K562 (cell line): Measurements from ENCODE around the gene UBE2QL1. TPM values are rescaled to one million over a fixed set of nuclear protein-coding genes. Genes with fewer than 3 reads are reported as not detected.

Experiments used
- ATAC-seq: fragments of 200-7000 bp; cut with Tn5 transposase; 3 replicates; pipeline ENCODE4 v1.9.1; 2020; ENCODE audit warnings: moderate library complexity
- BruUV-seq: library from RNA; stranded (reverse); fragments of 400-500 nt; replicated peaks from 2 replicates; lab custom pipeline; 2021; lab: Mats Ljungman, UMichigan
- CTCF ChIA-PET: fragments of 300-600 bp; formaldehyde crosslinking; extraction: SDS; loops from one replicate; lab custom pipeline; 2021; ENCODE audit warnings: low intra/inter-chr PET ratio; lab: Yijun Ruan, JAX
- POLR2A ChIA-PET: fragments of 300-600, 350-650 bp; sonication (Branson Sonifier 250); formaldehyde crosslinking; extraction: SDS; loops from one replicate; lab custom pipeline; 2021; ENCODE audit warnings: antibody characterized with exemption, inconsistent platforms; lab: Yijun Ruan, JAX
- DNase-seq, 4 experiments: peaks; one replicate each; pipeline versions ENCODE4 v3.0.0 to v3.0.0-alpha.2; 2011 to 2018; ENCODE audit warnings: low spot score in 3 of 4, mixed read lengths in 3 of 4; ENCODE audit errors: extremely low read depth in 1 of 4
- FAIRE-seq: peaks from 2 replicates; lab custom pipeline; 2011; peaks lifted over from hg19 to GRCh38; lab: Jason Lieb, UNC
- H2AFZ ChIP-seq: 2 replicates; pipeline ENCODE4 v1.6.0; 2011; ENCODE audit warnings: low read depth, low read length, control low read depth, inconsistent platforms
- H3K27ac ChIP-seq: fragments of 200-600 bp; 3 replicates; pipeline ENCODE4 v1.8.0; 2011; ENCODE audit warnings: low read depth, mild to moderate bottlenecking, control low read depth, inconsistent platforms, low read length, moderate library complexity, mixed read lengths; ENCODE audit errors: extremely low read depth
- H3K27me3 ChIP-seq, 2 experiments: fragments of 300-600 bp in 1 of 2; 2 replicates in 1 of 2; 3 replicates in 1 of 2; pipeline versions ENCODE4 v1.6.0 to v1.8.0; 2011; ENCODE audit warnings: inconsistent platforms in 2 of 2, low read length in 2 of 2, mild to moderate bottlenecking in 1 of 2, mixed read lengths in 1 of 2, moderate library complexity in 1 of 2; ENCODE audit not compliant: control insufficient read depth in 2 of 2, insufficient read depth in 2 of 2
- H3K36me3 ChIP-seq: fragments of 300-600 bp; 3 replicates; pipeline ENCODE4 v1.8.0; 2011; ENCODE audit warnings: mild to moderate bottlenecking, low read length, inconsistent platforms; ENCODE audit not compliant: control insufficient read depth, insufficient read depth
- H3K4me1 ChIP-seq, 2 experiments: fragments of 200-600 bp in 1 of 2; replicated peaks in 1 of 2; 2 replicates in 1 of 2; 3 replicates in 1 of 2; pipeline versions ENCODE4 v1.5.1 to v1.8.0; 2011; ENCODE audit warnings: inconsistent platforms in 2 of 2, low read length in 2 of 2, mild to moderate bottlenecking in 1 of 2, mixed read lengths in 1 of 2, moderate library complexity in 1 of 2; ENCODE audit not compliant: control insufficient read depth in 2 of 2, insufficient read depth in 2 of 2
- H3K4me2 ChIP-seq: 2 replicates; pipeline ENCODE4 v1.6.1; 2011; ENCODE audit warnings: low read length, control low read depth, inconsistent platforms, mixed read lengths; ENCODE audit not compliant: insufficient read depth
- H3K4me3 ChIP-seq: fragments of 200-600 bp; sonication (generic), shearing (Covaris generic); 2 replicates; pipeline ENCODE4 v1.5.1; 2016; ENCODE audit warnings: control low read depth, inconsistent platforms
- H3K79me2 ChIP-seq: fragments of 200-600 bp; 3 replicates; pipeline ENCODE4 v1.8.0; 2011; ENCODE audit warnings: low read length, inconsistent platforms; ENCODE audit not compliant: control insufficient read depth, insufficient read depth
- H3K9ac ChIP-seq, 2 experiments: 2 replicates each; pipeline versions ENCODE4 v1.6.0 to v1.6.1; 2011; ENCODE audit warnings: low read depth in 2 of 2, low read length in 2 of 2, control low read depth in 1 of 2, inconsistent platforms in 1 of 2, mild to moderate bottlenecking in 1 of 2, mixed read lengths in 1 of 2; ENCODE audit not compliant: insufficient read depth in 1 of 2
- H3K9me1 ChIP-seq: one replicate; pipeline ENCODE4 v1.6.0; 2011; ENCODE audit warnings: inconsistent platforms, mild to moderate bottlenecking, low read length, moderate library complexity; ENCODE audit not compliant: control insufficient read depth, insufficient read depth
- H3K9me3 ChIP-seq: replicated peaks from 2 replicates; pipeline ENCODE4 v1.5.1; 2011; ENCODE audit warnings: low read depth, low read length, inconsistent platforms; ENCODE audit not compliant: control insufficient read depth, insufficient read depth
- H4K20me1 ChIP-seq: replicated peaks from 2 replicates; pipeline ENCODE4 v1.6.1; 2011; ENCODE audit warnings: low read length, inconsistent platforms, mixed read lengths; ENCODE audit not compliant: control insufficient read depth, insufficient read depth
- HLTF ChIP-seq: fragments of 450-650 bp; IDR thresholded peaks from 2 replicates; pipeline ENCODE4 v1.6.1; 2016
- NFE2 ChIP-seq: IDR thresholded peaks from 2 replicates; pipeline ENCODE4 v1.6.1; 2014; ENCODE audit warnings: antibody characterized with exemption, low read depth
- NR0B1 ChIP-seq: fragments of 450-650 bp; IDR thresholded peaks from one replicate; pipeline ENCODE4 v1.6.1; 2018; ENCODE audit warnings: mild to moderate bottlenecking, moderate library complexity; ENCODE audit not compliant: partially characterized antibody
- POLR2G ChIP-seq: fragments of 200-400 bp; formaldehyde crosslinking; IDR thresholded peaks from 2 replicates; pipeline ENCODE4 v1.6.1; 2017; ENCODE audit warnings: low read depth, mild to moderate bottlenecking, antibody characterized with exemption, low read length, moderate library complexity
- TFAM ChIP-seq: fragments of 250-450 bp; sonication (Bioruptor Pico); conservative IDR thresholded peaks from 2 replicates; pipeline ENCODE4 v1.5.0; 2021; ENCODE audit warnings: mild to moderate bottlenecking, moderate library complexity
- ZBTB5 ChIP-seq: fragments of 450-650 bp; IDR thresholded peaks from 2 replicates; pipeline ENCODE4 v1.6.1; 2017; ENCODE audit warnings: antibody characterized with exemption
- ZNF134 ChIP-seq: fragments of 250-450 bp; sonication (Bioruptor Pico); conservative IDR thresholded peaks from 2 replicates; pipeline ENCODE4 v1.4.0; 2020
- ZNF311 ChIP-seq: fragments of 250-450 bp; sonication (Bioruptor Pico); IDR thresholded peaks from 2 replicates; pipeline ENCODE4 v1.4.0; 2020; ENCODE audit warnings: mild to moderate bottlenecking, moderate library complexity
- ZNF561 ChIP-seq: fragments of 450-650 bp; formaldehyde crosslinking; conservative IDR thresholded peaks from 2 replicates; pipeline ENCODE4 v1.4.0; 2020; ENCODE audit warnings: mild to moderate bottlenecking, moderate library complexity
- WGBS: fragments of 100-300 bp; shearing (Covaris generic); methylation state at CpG from one replicate; pipeline ENCODE4 v1.1.6; 2016; ENCODE audit warnings: low coverage, mixed read lengths; ENCODE audit not compliant: insufficient coverage; ENCODE audit errors: missing lambda C conversion rate; 5-methylcytosine and 5-hydroxymethylcytosine counted together
- in situ Hi-C: fragments of 300-500 bp; cut with MboI; formaldehyde crosslinking; loops from 4 replicates; pipeline ENCODE4 v1.15.0; 2018; ENCODE audit warnings: inconsistent platforms, mixed read lengths
- intact Hi-C: fragments of 100-400 bp; cut with micrococcal nuclease; formaldehyde crosslinking; loops from 2 replicates; pipeline ENCODE4 v1.14.2; 2022
- polyA plus RNA-seq, 8 experiments: library from polyadenylated mRNA; depleted of rRNA in 4 of 8; stranded (reverse) in 5 of 8; unstranded in 3 of 8; fragments of >200 nt; fragmentation: Nextera tagmentation in 2 of 8; fragmentation: Illumina TruSeq in 1 of 8; extraction: Ambion mirVana in 2 of 8; extraction: Trizol in 1 of 8; gene quantifications; 2 replicates each; pipeline versions ENCODE4 v1.2.1 to v1.2.3, GENCODE V29; 2011 to 2014; ENCODE audit warnings: inconsistent platforms in 1 of 8, missing spikeins in 1 of 8
- total RNA-seq, 7 experiments: library from RNA; depleted of rRNA in 6 of 7; stranded (reverse); fragments of >200 nt in 6 of 7; fragmentation: Illumina TruSeq in 2 of 7; extraction: Trizol in 2 of 7; gene quantifications; 2 replicates each; pipeline versions ENCODE4 v1.2.1 to v1.2.3, GENCODE V29; 2011 to 2021; ENCODE audit warnings: low replicate concordance in 1 of 7

The UBE2QL1 gene
- total and polyA plus RNA-seq, 9 of the 15 experiments (the other 6 are each of a cell fraction or from before 2014, with no cell fraction given): not detected

GRCh38 chr5:6496636-6497035, 48.0 kb downstream of the UBE2QL1 start:
- H2AFZ ChIP-seq: no peak overlapping the region
- no peaks in the 10 kb centered on the region for H4K20me1 ChIP-seq
- no peak for FAIRE-seq
- no peaks in the 10 kb centered on the region for H3K4me1 ChIP-seq
- in situ Hi-C loops (no loop called here), intact Hi-C loops (no loop called here)
- TF ChIP-seq NFE2: no peak
- no peak for TF ChIP-seq TFAM (CRISPR knock-in tag)
- TF ChIP-seq ZNF134 (CRISPR knock-in tag): no peak
- TF ChIP-seq ZNF561 (CRISPR knock-in tag): no peak
- TF ChIP-seq ZNF311 (CRISPR knock-in tag): no peak
- no peak for TF ChIP-seq POLR2G
- no peak for TF ChIP-seq ZBTB5
- no peak for TF ChIP-seq NR0B1
- no peak for TF ChIP-seq HLTF
- no peak for DNase-seq
- ChIA-PET POLR2A (interaction anchor here (0.9 kb wide), 1 partner anchor 9 kb away, joined by 4 read pairs; no protein-coding TSS in a partner anchor), CTCF (no interaction called here)
- 2% methylated on average over 6 of the region's 6 CpGs for WGBS
- H3K36me3 ChIP-seq: no peaks in the 10 kb centered on the region
- no peaks in the 10 kb centered on the region for H3K79me2 ChIP-seq
- no peak overlapping the region for H3K27ac ChIP-seq
- H3K4me3 ChIP-seq: no peak overlapping the region
- no peaks in the 10 kb centered on the region for H3K9me1 ChIP-seq
- H3K9me3 ChIP-seq: no peaks in the 10 kb centered on the region
- peaks cover 25 to 41% of the 10 kb centered on the region in 2 experiments for H3K27me3 ChIP-seq
- H3K9ac ChIP-seq: no peak overlapping the region
- BruUV-seq: no TSS peak
- H3K4me2 ChIP-seq: no peak overlapping the region
- ATAC-seq: no peak
